Natural killer cell (primary cell): ENCODE results near the gene STX2. TPM values are rescaled to one million over a fixed set of nuclear protein-coding genes. Genes with fewer than 3 reads are reported as not detected.
A peak's percentile ranks its signal among the peaks of the same experiment; 100 is the strongest.

Source experiments
- ATAC-seq, 3 donors: fragments of 150-1000 bp in 2 of 3; fragments of 200-7000 bp in 1 of 3; cut with Tn5 transposase; 1 replicate in 1 of 3; 2 replicates in 2 of 3; pipeline ENCODE4 v1.10.0; 2021; ENCODE audit warnings: mild to moderate bottlenecking in 2 of 3, moderate library complexity in 2 of 3
- DNase-seq, 2 donors: peaks; one replicate each; pipeline versions ENCODE4 v3.0.0 to v3.0.0-alpha.2; 2013 to 2021; ENCODE audit warnings: mixed read lengths in 1 of 2
- H3K27ac ChIP-seq: one replicate; pipeline ENCODE4 v1.5.1; 2013; ENCODE audit warnings: mild to moderate bottlenecking, low read length
- H3K27me3 ChIP-seq: one replicate; pipeline ENCODE4 v1.6.1; 2013; ENCODE audit warnings: low read length; ENCODE audit not compliant: control insufficient read depth, insufficient read depth
- H3K36me3 ChIP-seq: one replicate; pipeline ENCODE4 v1.6.1; 2013; ENCODE audit warnings: low read length; ENCODE audit not compliant: control insufficient read depth, insufficient read depth
- H3K4me1 ChIP-seq: one replicate; pipeline ENCODE4 v1.6.1; 2013; ENCODE audit warnings: low read length; ENCODE audit not compliant: control insufficient read depth, insufficient read depth
- H3K4me3 ChIP-seq: one replicate; pipeline ENCODE4 v1.5.1; 2013; ENCODE audit warnings: low read length
- H3K9me3 ChIP-seq: one replicate; pipeline ENCODE4 v1.6.1; 2013; ENCODE audit warnings: low read length; ENCODE audit not compliant: control insufficient read depth, insufficient read depth
- H3K27ac Mint-ChIP-seq, 2 donors: one replicate each; pipeline ENCODE4 v1.8.0; 2022; ENCODE audit warnings: mild to moderate bottlenecking in 2 of 2, mixed read lengths in 2 of 2, moderate library complexity in 1 of 2
- H3K27me3 Mint-ChIP-seq, 2 donors: one replicate each; pipeline ENCODE4 v1.8.0; 2022; ENCODE audit warnings: low read depth in 2 of 2, mixed read lengths in 2 of 2
- H3K36me3 Mint-ChIP-seq: one replicate; pipeline ENCODE4 v1.8.0; 2022; ENCODE audit warnings: mixed read lengths
- H3K4me1 Mint-ChIP-seq, 2 donors: one replicate each; pipeline ENCODE4 v1.8.0; 2022; ENCODE audit warnings: mixed read lengths in 2 of 2
- H3K4me3 Mint-ChIP-seq: one replicate; pipeline ENCODE4 v1.8.0; 2022; ENCODE audit warnings: mild to moderate bottlenecking, moderate library complexity, mixed read lengths
- H3K9me3 Mint-ChIP-seq, 2 donors: one replicate each; pipeline ENCODE4 v1.8.0; 2022; ENCODE audit warnings: mixed read lengths in 2 of 2
- WGBS: methylation state at CpG from one replicate; pipeline ENCODE4 v1.1.7; 2013; ENCODE audit warnings: missing lambda C conversion rate; ENCODE audit not compliant: insufficient coverage; 5-methylcytosine and 5-hydroxymethylcytosine counted together
- intact Hi-C: fragments of 100-400 bp; cut with micrococcal nuclease; formaldehyde crosslinking; loops from one replicate; pipeline ENCODE4 v1.14.2; 2022
- total RNA-seq, 4 donors: library from RNA; stranded (reverse); fragments of 120-200 nt in 1 of 4; gene quantifications; one replicate each; pipeline versions ENCODE4 v1.2.3 to v1.2.4, GENCODE V29; 2013 to 2022
- TF ChIP-seq, protein P1 (sequence below): fragments of 200-600 bp; IDR thresholded peaks from one replicate; pipeline ENCODE4 v1.8.0; 2022; ENCODE audit warnings: antibody characterized with exemption

The STX2 gene
- total RNA-seq, 3 donors from 2014 or later (not counting 1 experiment from before 2014, with no cell fraction given), result 7.9 to 14.4 (median 14.1) TPM

GRCh38 chr12:130799051-130799450 is 40.0 kb downstream of the STX2 start:
- Mint-ChIP-seq H3K36me3 (no peaks in the 10 kb centered on the region), H3K27me3 (no peaks in the 10 kb centered on the region), H3K4me3 (no peak overlapping the region), H3K27ac (no peak overlapping the region), H3K9me3 (no peaks in the 10 kb centered on the region), H3K4me1 (no peaks in the 10 kb centered on the region)
- peaks cover 4% of the 10 kb centered on the region for H3K4me1 ChIP-seq
- ATAC-seq (no peak), DNase-seq (no peak)
- intact Hi-C loops, result no loop called here
- TF ChIP-seq, protein P1, sequence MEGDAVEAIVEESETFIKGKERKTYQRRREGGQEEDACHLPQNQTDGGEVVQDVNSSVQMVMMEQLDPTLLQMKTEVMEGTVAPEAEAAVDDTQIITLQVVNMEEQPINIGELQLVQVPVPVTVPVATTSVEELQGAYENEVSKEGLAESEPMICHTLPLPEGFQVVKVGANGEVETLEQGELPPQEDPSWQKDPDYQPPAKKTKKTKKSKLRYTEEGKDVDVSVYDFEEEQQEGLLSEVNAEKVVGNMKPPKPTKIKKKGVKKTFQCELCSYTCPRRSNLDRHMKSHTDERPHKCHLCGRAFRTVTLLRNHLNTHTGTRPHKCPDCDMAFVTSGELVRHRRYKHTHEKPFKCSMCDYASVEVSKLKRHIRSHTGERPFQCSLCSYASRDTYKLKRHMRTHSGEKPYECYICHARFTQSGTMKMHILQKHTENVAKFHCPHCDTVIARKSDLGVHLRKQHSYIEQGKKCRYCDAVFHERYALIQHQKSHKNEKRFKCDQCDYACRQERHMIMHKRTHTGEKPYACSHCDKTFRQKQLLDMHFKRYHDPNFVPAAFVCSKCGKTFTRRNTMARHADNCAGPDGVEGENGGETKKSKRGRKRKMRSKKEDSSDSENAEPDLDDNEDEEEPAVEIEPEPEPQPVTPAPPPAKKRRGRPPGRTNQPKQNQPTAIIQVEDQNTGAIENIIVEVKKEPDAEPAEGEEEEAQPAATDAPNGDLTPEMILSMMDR, result no peak
- H3K27ac ChIP-seq, result no peak overlapping the region
- WGBS, result 97% methylated on average over 4 of the region's 4 CpGs
- no peak overlapping the region for H3K4me3 ChIP-seq
- H3K36me3 ChIP-seq, result peaks cover 34% of the 10 kb centered on the region
- no peaks in the 10 kb centered on the region for H3K9me3 ChIP-seq
- H3K27me3 ChIP-seq, result no peaks in the 10 kb centered on the region

DNA sequence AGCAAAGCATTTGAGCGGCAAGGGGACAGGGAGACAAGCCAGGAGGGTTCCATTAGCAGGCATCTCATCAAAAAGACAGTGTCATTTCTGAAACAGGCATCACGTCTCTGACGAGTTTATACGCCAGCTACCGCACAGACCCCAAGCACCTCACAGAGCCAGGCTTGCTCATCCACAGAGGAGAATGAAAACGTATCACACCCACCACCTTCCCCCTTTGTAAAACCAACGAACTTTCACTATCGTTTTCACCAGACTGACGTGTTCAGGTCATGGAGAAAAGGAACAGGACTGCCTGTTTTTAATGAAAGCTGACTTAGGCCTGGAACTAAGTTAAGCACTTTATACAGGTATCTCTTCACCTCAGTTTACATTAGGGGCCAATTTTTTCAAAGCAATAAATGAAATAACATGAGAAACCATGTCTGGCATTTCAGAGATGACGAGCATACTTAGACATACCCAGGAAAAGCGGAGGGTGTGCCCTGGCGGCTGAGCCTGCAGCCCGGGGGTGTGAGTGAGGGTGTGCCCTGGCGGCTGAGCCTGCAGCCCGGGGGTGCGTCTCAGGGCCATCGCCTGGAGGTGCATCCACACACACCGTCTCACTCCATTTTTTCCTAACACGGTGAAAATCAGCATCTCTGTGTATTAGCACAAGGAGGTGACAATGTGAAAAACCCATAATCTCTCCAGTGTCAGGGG is 41.9 kb downstream of the STX2 start:
- peak overlapping the region; percentile 70 to 89 for H3K27ac Mint-ChIP-seq
- peak; percentile 79 to 93 (median 91) for ATAC-seq
- TF ChIP-seq, protein P1, result no peak
- no peaks in the 10 kb centered on the region for H3K9me3 Mint-ChIP-seq
- DNase-seq, result peak in 1 of 2 donors; percentile 74
- Histone ChIP-seq H3K4me3 (peak overlapping the region; percentile 16), H3K4me1 (peaks cover 4% of the 10 kb centered on the region), H3K36me3 (peaks cover 27% of the 10 kb centered on the region), H3K9me3 (no peaks in the 10 kb centered on the region), H3K27ac (peak overlapping the region; percentile 76), H3K27me3 (no peaks in the 10 kb centered on the region)
- H3K4me1 Mint-ChIP-seq, result no peaks in the 10 kb centered on the region
- H3K27me3 Mint-ChIP-seq, result no peaks in the 10 kb centered on the region
- 54% methylated on average over 18 of the region's 19 CpGs for WGBS
- H3K4me3 Mint-ChIP-seq, result peak overlapping the region; percentile 72
- intact Hi-C loops, result no loop called here
- H3K36me3 Mint-ChIP-seq, result no peaks in the 10 kb centered on the region

DNA sequence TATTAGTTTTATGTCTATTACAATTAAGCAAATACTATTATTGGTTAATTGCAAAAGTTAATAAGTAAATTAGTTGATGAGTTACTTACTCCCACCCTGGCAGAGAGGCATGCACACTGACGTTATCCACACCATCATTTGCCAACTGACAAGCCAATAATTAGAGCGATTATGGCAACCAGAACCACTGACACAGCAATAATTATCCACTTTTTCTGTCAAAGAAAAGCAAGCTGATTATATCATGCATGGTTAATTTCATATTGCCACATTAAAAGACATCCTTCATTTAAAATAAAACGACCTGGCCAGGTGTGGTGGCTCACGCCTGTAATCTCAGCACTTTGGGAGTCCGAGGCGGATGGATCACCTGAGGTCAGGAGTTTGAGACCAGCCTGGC is 43.1 kb downstream of the STX2 start:
- Mint-ChIP-seq H3K4me3 (no peak overlapping the region), H3K9me3 (no peaks in the 10 kb centered on the region), H3K27ac (no peak overlapping the region), H3K4me1 (no peaks in the 10 kb centered on the region), H3K27me3 (no peaks in the 10 kb centered on the region), H3K36me3 (no peaks in the 10 kb centered on the region)
- peaks cover 4% of the 10 kb centered on the region for H3K4me1 ChIP-seq
- 76% methylated on average over 6 of the region's 6 CpGs for WGBS
- TF ChIP-seq, protein P1, result no peak
- no peak overlapping the region for H3K4me3 ChIP-seq
- intact Hi-C loops, result no loop called here
- no peak for ATAC-seq
- H3K27me3 ChIP-seq, result no peaks in the 10 kb centered on the region
- DNase-seq, result no peak
- H3K27ac ChIP-seq, result no peak overlapping the region
- peaks cover 22% of the 10 kb centered on the region for H3K36me3 ChIP-seq
- H3K9me3 ChIP-seq, result no peaks in the 10 kb centered on the region

- Histone ChIP-seq H3K9me3 (no peaks in the 10 kb centered on the region), H3K27ac (no peak overlapping the region), H3K4me3 (no peak overlapping the region), H3K36me3 (peaks cover 8% of the 10 kb centered on the region), H3K4me1 (peaks cover 4% of the 10 kb centered on the region), H3K27me3 (no peaks in the 10 kb centered on the region)
- Mint-ChIP-seq H3K4me3 (no peak overlapping the region), H3K27ac (peak overlapping the region in 1 of 2 donors; percentile 62), H3K9me3 (no peaks in the 10 kb centered on the region), H3K27me3 (no peaks in the 10 kb centered on the region), H3K4me1 (no peaks in the 10 kb centered on the region), H3K36me3 (no peaks in the 10 kb centered on the region)
- TF ChIP-seq, protein P1, result no peak
- WGBS, result 96% methylated on average over 2 of the region's 3 CpGs
- ATAC-seq, result no peak
- intact Hi-C loops, result no loop called here
- DNase-seq, result no peak
Observed at GRCh38 chr12:130793554-130793849, 45.5 kb downstream of the STX2 start.
